Measurements from ENCODE around the gene NKX3-2. TPM values are rescaled to one million over a fixed set of nuclear protein-coding genes. Genes with fewer than 3 reads are reported as not detected.
A peak's percentile ranks its signal among the peaks of the same experiment; 100 is the strongest.

Gene NKX3-2
- total and polyA plus RNA-seq, 10 of the 15 experiments (the other 5 are each of a cell fraction or from before 2014, with no cell fraction given): not detected

GRCh38 chr4:13527981-13528820, 16.1 kb downstream of the NKX3-2 start (continued):
- 0 out of 4 replicates have a peak, but pooled peaks of 1 of the 2 experiments have one; percentile 29 for TF ChIP-seq SRF (IDR thresholded peaks at IDR 0.05; ENCODE audit: low read depth in 2 of 2, low read length in 2 of 2)
- TF ChIP-seq IRF3 (IDR thresholded peaks at IDR 0.05): no peak
- TF ChIP-seq EGR1 (IDR thresholded peaks at IDR 0.05; ENCODE audit: borderline replicate concordance in 1 of 2, low read depth in 2 of 2, low read length in 2 of 2): peak in 1 of 2 experiments; percentile 88; a peak in 2 of 3 replicates
- TF ChIP-seq MEF2B (IDR thresholded peaks at IDR 0.05; ENCODE audit: partially characterized antibody, poor library complexity, severe bottlenecking): peak; percentile 54
- no peak; the same call in 1 of the 2 replicates for TF ChIP-seq IKZF1 (conservative IDR thresholded peaks at IDR 0.05)
- TF ChIP-seq ESRRA (IDR thresholded peaks at IDR 0.05; ENCODE audit: low read length): no peak
- TF ChIP-seq TBL1XR1 (IDR thresholded peaks at IDR 0.05; ENCODE audit: low read depth, low read length): peak; percentile 32; the same call in 1 of the 2 replicates
- peak; percentile 63 to 67 for TF ChIP-seq BHLHE40 (IDR thresholded peaks at IDR 0.05; ENCODE audit: borderline replicate concordance in 1 of 2, low read depth in 2 of 2, low read length in 1 of 2)
- peak; percentile 75; the same call in 1 of the 2 replicates for TF ChIP-seq ATF2 (IDR thresholded peaks at IDR 0.05; ENCODE audit: low read length)
- peak; percentile 82; the same call in 1 of the 2 replicates for TF ChIP-seq SMARCA5 (IDR thresholded peaks at IDR 0.05)
- TF ChIP-seq KDM1A (IDR thresholded peaks at IDR 0.05; ENCODE audit: borderline replicate concordance): no peak
